ENCODE data around the gene TNS3.

Gene TNS3

GRCh38 chr7:47454069-47454973, 127.6 kb downstream of the TNS3 start:
- Histone ChIP-seq H4K91ac (ENCODE audit: low read length) (peak overlapping the region; percentile 92), H2BK120ac (ENCODE audit: low read depth, low read length) (peak overlapping the region; percentile 85), H3K36me3 (ENCODE audit: control insufficient read depth in 1 of 2, insufficient read depth in 2 of 2, low read depth in 1 of 2, low read length in 2 of 2) (peaks cover 0 to 19% of the 10 kb centered on the region in 2 experiments), H4K8ac (ENCODE audit: low read length) (peak overlapping the region; percentile 95), H3K23ac (ENCODE audit: low read length in 2 of 2) (peak overlapping the region in 1 of 2 experiments; percentile 98), H3K4me3 (ENCODE audit: insufficient read depth in 1 of 2, low read depth in 1 of 2, low read length in 2 of 2) (no peak overlapping the region), H3K4me2 (ENCODE audit: low read length, poor library complexity, severe bottlenecking) (no peak overlapping the region), H3K14ac (ENCODE audit: low read length in 2 of 2) (peak overlapping the region in 1 of 2 experiments; percentile 97), H2BK5ac (ENCODE audit: low read depth, low read length, poor library complexity, severe bottlenecking) (no peak overlapping the region), H3K9me3 (ENCODE audit: control insufficient read depth, low read length) (no peaks in the 10 kb centered on the region), H3K18ac (ENCODE audit: low read depth in 1 of 2, low read length in 2 of 2) (peak overlapping the region; percentile 71 to 100), H3K27ac (ENCODE audit: low read length, poor library complexity, severe bottlenecking) (peak overlapping the region; percentile 60), H3K79me1 (replicated peaks; ENCODE audit: low read length, poor library complexity, severe bottlenecking) (peaks cover 36% of the 10 kb centered on the region), H3K4me1 (ENCODE audit: control insufficient read depth, insufficient read depth, low read depth, low read length) (peaks cover 46% of the 10 kb centered on the region), H2BK15ac (ENCODE audit: low read depth, poor library complexity, severe bottlenecking) (peak overlapping the region; percentile 4), H3K27me3 (ENCODE audit: control insufficient read depth in 1 of 2, insufficient read depth in 1 of 2, low read length in 2 of 2) (no peaks in the 10 kb centered on the region), H2AK5ac (ENCODE audit: low read length, severe bottlenecking) (peak overlapping the region; percentile 74), H2AFZ (ENCODE audit: low read depth, low read length) (no peak overlapping the region), H2BK12ac (ENCODE audit: low read length in 2 of 2) (peak overlapping the region; percentile 51 to 93), H3K9ac (ENCODE audit: low read length) (peak overlapping the region; percentile 82), H3K4ac (ENCODE audit: low read depth in 1 of 2, low read length in 2 of 2) (peak overlapping the region; percentile 52 to 95)
- 55% methylated on average over 13 of the region's 14 CpGs for WGBS
- peak; percentile 69 for DNase-seq

GRCh38 chr7:47453093-47454061, 128.5 kb downstream of the TNS3 start:
- Histone ChIP-seq H2BK5ac (ENCODE audit: low read depth, low read length, poor library complexity, severe bottlenecking) (peak overlapping the region; percentile 1), H4K8ac (ENCODE audit: low read length) (peak overlapping the region; percentile 62), H2BK15ac (ENCODE audit: low read depth, poor library complexity, severe bottlenecking) (peak overlapping the region; percentile 66), H3K27ac (ENCODE audit: low read length, poor library complexity, severe bottlenecking) (peak overlapping the region; percentile 60), H3K9me3 (ENCODE audit: control insufficient read depth, low read length) (no peaks in the 10 kb centered on the region), H3K23ac (ENCODE audit: low read length in 2 of 2) (peak overlapping the region in 1 of 2 experiments; percentile 23), H2BK12ac (ENCODE audit: low read length in 2 of 2) (peak overlapping the region; percentile 81 to 97), H2AFZ (ENCODE audit: low read depth, low read length) (no peak overlapping the region), H2BK120ac (ENCODE audit: low read depth, low read length) (peak overlapping the region; percentile 58), H3K14ac (ENCODE audit: low read length in 2 of 2) (peak overlapping the region in 1 of 2 experiments; percentile 95), H3K4me2 (ENCODE audit: low read length, poor library complexity, severe bottlenecking) (no peak overlapping the region), H3K27me3 (ENCODE audit: control insufficient read depth in 1 of 2, insufficient read depth in 1 of 2, low read length in 2 of 2) (peaks cover 0 to 6% of the 10 kb centered on the region in 2 experiments), H3K9ac (ENCODE audit: low read length) (peak overlapping the region; percentile 82), H3K4me1 (ENCODE audit: control insufficient read depth, insufficient read depth, low read depth, low read length) (peaks cover 48% of the 10 kb centered on the region), H3K36me3 (ENCODE audit: control insufficient read depth in 1 of 2, insufficient read depth in 2 of 2, low read depth in 1 of 2, low read length in 2 of 2) (peaks cover 0 to 26% of the 10 kb centered on the region in 2 experiments), H3K4ac (ENCODE audit: low read depth in 1 of 2, low read length in 2 of 2) (peak overlapping the region; percentile 50 to 98), H2AK5ac (ENCODE audit: low read length, severe bottlenecking) (peak overlapping the region; percentile 90), H3K18ac (ENCODE audit: low read depth in 1 of 2, low read length in 2 of 2) (peak overlapping the region; percentile 90 to 100), H3K79me1 (replicated peaks; ENCODE audit: low read length, poor library complexity, severe bottlenecking) (peaks cover 39% of the 10 kb centered on the region), H4K91ac (ENCODE audit: low read length) (peak overlapping the region; percentile 91), H3K4me3 (ENCODE audit: insufficient read depth in 1 of 2, low read depth in 1 of 2, low read length in 2 of 2) (no peak overlapping the region)
- peak; percentile 98 for DNase-seq
- 33% methylated on average over 22 of the region's 23 CpGs for WGBS

GRCh38 chr7:47452715-47453092, 129.2 kb downstream of the TNS3 start:
- Histone ChIP-seq H3K23ac (ENCODE audit: low read length in 2 of 2) (peak overlapping the region in 1 of 2 experiments; percentile 23), H3K9ac (ENCODE audit: low read length) (peak overlapping the region; percentile 82), H3K4ac (ENCODE audit: low read depth in 1 of 2, low read length in 2 of 2) (peak overlapping the region; percentile 50 to 98), H4K8ac (ENCODE audit: low read length) (peak overlapping the region; percentile 62), H2BK5ac (ENCODE audit: low read depth, low read length, poor library complexity, severe bottlenecking) (peak overlapping the region; percentile 1), H3K36me3 (ENCODE audit: control insufficient read depth in 1 of 2, insufficient read depth in 2 of 2, low read depth in 1 of 2, low read length in 2 of 2) (peaks cover 0 to 31% of the 10 kb centered on the region in 2 experiments), H3K4me1 (ENCODE audit: control insufficient read depth, insufficient read depth, low read depth, low read length) (peaks cover 47% of the 10 kb centered on the region), H2AK5ac (ENCODE audit: low read length, severe bottlenecking) (peak overlapping the region; percentile 90), H3K27ac (ENCODE audit: low read length, poor library complexity, severe bottlenecking) (peak overlapping the region; percentile 60), H3K4me2 (ENCODE audit: low read length, poor library complexity, severe bottlenecking) (no peak overlapping the region), H3K9me3 (ENCODE audit: control insufficient read depth, low read length) (no peaks in the 10 kb centered on the region), H2BK12ac (ENCODE audit: low read length in 2 of 2) (peak overlapping the region; percentile 81 to 97), H2BK120ac (ENCODE audit: low read depth, low read length) (peak overlapping the region; percentile 58), H3K18ac (ENCODE audit: low read depth in 1 of 2, low read length in 2 of 2) (peak overlapping the region; percentile 90 to 98), H2BK15ac (ENCODE audit: low read depth, poor library complexity, severe bottlenecking) (peak overlapping the region; percentile 66), H2AFZ (ENCODE audit: low read depth, low read length) (no peak overlapping the region), H3K27me3 (ENCODE audit: control insufficient read depth in 1 of 2, insufficient read depth in 1 of 2, low read length in 2 of 2) (peaks cover 0 to 6% of the 10 kb centered on the region in 2 experiments), H3K4me3 (ENCODE audit: insufficient read depth in 1 of 2, low read depth in 1 of 2, low read length in 2 of 2) (no peak overlapping the region), H3K79me1 (replicated peaks; ENCODE audit: low read length, poor library complexity, severe bottlenecking) (peaks cover 42% of the 10 kb centered on the region), H3K14ac (ENCODE audit: low read length in 2 of 2) (peak overlapping the region in 1 of 2 experiments; percentile 95), H4K91ac (ENCODE audit: low read length) (peak overlapping the region; percentile 91)
- no peak for DNase-seq
- 92% methylated on average over 8 of the region's 11 CpGs for WGBS

Data from mesenchymal stem cell (in vitro differentiated cells and primary cell).